ENCODE data around the gene MID1.

Gene MID1

GRCh38 chrX:10471418-10471817 lies 149.0 kb downstream of the MID1 start:
- TF ChIP-seq GATA1 (IDR thresholded peaks at IDR 0.05; ENCODE audit: low read depth, low read length) (no peak), POLR2A (IDR thresholded peaks at IDR 0.05; ENCODE audit: low read length) (no peak)
- DNase-seq: no peak

GRCh38 chrX:10470009-10470408 lies 150.4 kb downstream of the MID1 start:
- TF ChIP-seq POLR2A (IDR thresholded peaks at IDR 0.05; ENCODE audit: low read length): no peak
- no peak for TF ChIP-seq GATA1 (IDR thresholded peaks at IDR 0.05; ENCODE audit: low read depth, low read length)
- no peak for DNase-seq

- DNase-seq: no peak
- TF ChIP-seq POLR2A (IDR thresholded peaks at IDR 0.05; ENCODE audit: low read length) (no peak), GATA1 (IDR thresholded peaks at IDR 0.05; ENCODE audit: low read depth, low read length) (no peak)
Measured at GRCh38 chrX:10467793-10468192, 152.6 kb downstream of the MID1 start.

GRCh38 chrX:10465254-10465653 lies 155.1 kb downstream of the MID1 start:
- no peak for DNase-seq
- TF ChIP-seq POLR2A (IDR thresholded peaks at IDR 0.05; ENCODE audit: low read length) (no peak), GATA1 (IDR thresholded peaks at IDR 0.05; ENCODE audit: low read depth, low read length) (no peak)

GRCh38 chrX:10457092-10457491 lies 163.3 kb downstream of the MID1 start:
- TF ChIP-seq GATA1 (IDR thresholded peaks at IDR 0.05; ENCODE audit: low read depth, low read length) (no peak), POLR2A (IDR thresholded peaks at IDR 0.05; ENCODE audit: low read length) (no peak)
- no peak for DNase-seq

GRCh38 chrX:10453945-10454344 lies 166.4 kb downstream of the MID1 start:
- no peak for DNase-seq
- TF ChIP-seq GATA1 (IDR thresholded peaks at IDR 0.05; ENCODE audit: low read depth, low read length) (no peak), POLR2A (IDR thresholded peaks at IDR 0.05; ENCODE audit: low read length) (no peak)

- no peak for TF ChIP-seq GATA1 (IDR thresholded peaks at IDR 0.05; ENCODE audit: low read depth, low read length)
- DNase-seq: no peak
Measured at GRCh38 chrX:10450959-10451355, 169.4 kb downstream of the MID1 start.

- TF ChIP-seq POLR2A (IDR thresholded peaks at IDR 0.05; ENCODE audit: low read length) (no peak), GATA1 (IDR thresholded peaks at IDR 0.05; ENCODE audit: low read depth, low read length) (no peak)
- DNase-seq: no peak
Measured at GRCh38 chrX:10450229-10450958, 170.0 kb downstream of the MID1 start.

- TF ChIP-seq GATA1 (IDR thresholded peaks at IDR 0.05; ENCODE audit: low read depth, low read length) (no peak), POLR2A (IDR thresholded peaks at IDR 0.05; ENCODE audit: low read length) (no peak)
- DNase-seq: no peak
Measured at GRCh38 chrX:10447564-10448214, 172.7 kb downstream of the MID1 start.

GRCh38 chrX:10444204-10444603 lies 176.2 kb downstream of the MID1 start:
- no peak for DNase-seq
- TF ChIP-seq POLR2A (IDR thresholded peaks at IDR 0.05; ENCODE audit: low read length): no peak

GRCh38 chrX:10441464-10441863 lies 178.9 kb downstream of the MID1 start:
- DNase-seq: no peak
- no peak for TF ChIP-seq POLR2A (IDR thresholded peaks at IDR 0.05; ENCODE audit: low read length)
- no peak for TF ChIP-seq GATA1 (IDR thresholded peaks at IDR 0.05; ENCODE audit: low read depth, low read length)

GRCh38 chrX:10433296-10433965 lies 187.0 kb downstream of the MID1 start:
- DNase-seq: no peak
- TF ChIP-seq POLR2A (IDR thresholded peaks at IDR 0.05; ENCODE audit: low read length): no peak
- TF ChIP-seq GATA1 (IDR thresholded peaks at IDR 0.05; ENCODE audit: low read depth, low read length): no peak

GRCh38 chrX:10429908-10430307 lies 190.5 kb downstream of the MID1 start:
- no peak for TF ChIP-seq POLR2A (IDR thresholded peaks at IDR 0.05; ENCODE audit: low read length)
- TF ChIP-seq GATA1 (IDR thresholded peaks at IDR 0.05; ENCODE audit: low read depth, low read length): no peak
- no peak for DNase-seq

- TF ChIP-seq POLR2A (IDR thresholded peaks at IDR 0.05; ENCODE audit: low read length) (no peak), GATA1 (IDR thresholded peaks at IDR 0.05; ENCODE audit: low read depth, low read length) (no peak)
- DNase-seq: no peak
Measured at GRCh38 chrX:10427249-10427648, 193.1 kb downstream of the MID1 start.

GRCh38 chrX:10423716-10424115 lies 196.7 kb downstream of the MID1 start:
- no peak for DNase-seq
- TF ChIP-seq POLR2A (IDR thresholded peaks at IDR 0.05; ENCODE audit: low read length) (no peak), GATA1 (IDR thresholded peaks at IDR 0.05; ENCODE audit: low read depth, low read length) (no peak)

All from erythroblast (primary cell).